B cell (primary cell): ENCODE data around the gene MARCHF3. TPM values are rescaled to one million over a fixed set of nuclear protein-coding genes. Genes with fewer than 3 reads are reported as not detected.

Experiments
- ATAC-seq: fragments of 200-7000 bp; cut with Tn5 transposase; one replicate; pipeline ENCODE4 v1.10.0; 2021; ENCODE audit warnings: low read depth, mild to moderate bottlenecking, moderate number of reproducible peaks, moderate library complexity
- CTCF ChIA-PET: fragments of 350-600 bp; sonication (Branson Sonifier 250); formaldehyde crosslinking; loops from one replicate; lab custom pipeline; 2021; ENCODE audit warnings: antibody characterized with exemption, inconsistent platforms; lab: Charles Lee
- POLR2A ChIA-PET: fragments of 350-600 bp; sonication (Branson Sonifier 250); formaldehyde crosslinking; loops from one replicate; lab custom pipeline; 2021; ENCODE audit warnings: antibody characterized with exemption; lab: Charles Lee
- DNase-seq: peaks from one replicate; pipeline ENCODE4 v3.0.0; 2013
- H2AFZ ChIP-seq: 2 replicates; pipeline ENCODE4 v1.6.1; 2012; ENCODE audit warnings: mild to moderate bottlenecking, low read depth, low read length; ENCODE audit not compliant: insufficient read depth, poor library complexity, severe bottlenecking
- H3K27ac ChIP-seq, 2 donors: 1 replicate in 1 of 2; 2 replicates in 1 of 2; pipeline ENCODE4 v1.5.1; 2012 to 2013; ENCODE audit warnings: low read length in 2 of 2, mild to moderate bottlenecking in 2 of 2, moderate library complexity in 1 of 2
- H3K27me3 ChIP-seq, 4 experiments: fragments of 200-600 bp in 1 of 4; sonication (generic) in 1 of 4; replicated peaks in 1 of 4; 1 replicate in 2 of 4; 2 replicates in 2 of 4; pipeline versions ENCODE4 v1.6.1 to v1.7.0; 2013 to 2016; ENCODE audit warnings: low read length in 3 of 4, mild to moderate bottlenecking in 2 of 4, mixed read lengths in 1 of 4, moderate library complexity in 1 of 4; ENCODE audit not compliant: insufficient read depth in 4 of 4, control insufficient read depth in 3 of 4; ENCODE audit errors: control extremely low read depth in 1 of 4
- H3K36me3 ChIP-seq, 2 experiments: replicated peaks in 1 of 2; 1 replicate in 1 of 2; 2 replicates in 1 of 2; pipeline versions ENCODE4 v1.6.1 to v1.7.1; 2013; ENCODE audit warnings: low read length in 1 of 2; ENCODE audit not compliant: insufficient read depth in 2 of 2, control insufficient read depth in 1 of 2; ENCODE audit errors: control extremely low read depth in 1 of 2, extremely low read depth in 1 of 2
- H3K4me1 ChIP-seq, 2 donors: fragments of 200-600 bp in 1 of 2; sonication (generic) in 1 of 2; 1 replicate in 1 of 2; 2 replicates in 1 of 2; pipeline versions ENCODE4 v1.5.1 to v1.6.1; 2013 to 2017; ENCODE audit warnings: low read length in 2 of 2; ENCODE audit not compliant: control insufficient read depth in 2 of 2, insufficient read depth in 2 of 2
- H3K4me2 ChIP-seq: replicated peaks from 2 replicates; pipeline ENCODE3; 2012; ENCODE audit warnings: mild to moderate bottlenecking, low read depth, low read length; ENCODE audit not compliant: poor library complexity, severe bottlenecking
- H3K4me3 ChIP-seq, 5 experiments: fragments of 200-600 bp in 1 of 5; sonication (generic) in 1 of 5; 1 replicate in 3 of 5; 2 replicates in 2 of 5; pipeline versions ENCODE4 v1.5.1 to v1.7.0; 2011 to 2016; ENCODE audit warnings: low read length in 4 of 5, mild to moderate bottlenecking in 4 of 5, low read depth in 2 of 5, control low read depth in 1 of 5, moderate library complexity in 1 of 5; ENCODE audit not compliant: insufficient read depth in 1 of 5; ENCODE audit errors: control extremely low read depth in 1 of 5, extremely low read depth in 1 of 5
- H3K79me2 ChIP-seq: fragments of 200-600 bp; sonication (generic); one replicate; pipeline ENCODE4 v1.6.0; 2016; ENCODE audit warnings: low read length; ENCODE audit not compliant: control insufficient read depth, insufficient read depth
- H3K9ac ChIP-seq: fragments of 200-600 bp; sonication (generic); 2 replicates; pipeline ENCODE4 v1.6.1; 2017; ENCODE audit warnings: mild to moderate bottlenecking, low read length, moderate library complexity
- H3K9me3 ChIP-seq, 3 donors: one replicate each; pipeline versions ENCODE4 v1.6.1 to v1.7.1; 2013; ENCODE audit warnings: low read length in 2 of 3; ENCODE audit not compliant: control insufficient read depth in 2 of 3, insufficient read depth in 1 of 3; ENCODE audit errors: control extremely low read depth in 1 of 3
- H4K20me1 ChIP-seq: 2 replicates; pipeline ENCODE4 v1.6.0; 2012; ENCODE audit warnings: mild to moderate bottlenecking, low read length; ENCODE audit not compliant: insufficient read depth, control insufficient read depth, poor library complexity, severe bottlenecking
- H3K27ac Mint-ChIP-seq: one replicate; pipeline ENCODE4 v1.8.0; 2021; ENCODE audit warnings: mixed read lengths
- H3K27me3 Mint-ChIP-seq: one replicate; pipeline ENCODE4 v1.8.0; 2021; ENCODE audit warnings: mixed read lengths
- H3K4me1 Mint-ChIP-seq: one replicate; pipeline ENCODE4 v1.8.0; 2021; ENCODE audit warnings: mixed read lengths
- H3K4me3 Mint-ChIP-seq: one replicate; pipeline ENCODE4 v1.8.0; 2021; ENCODE audit warnings: mixed read lengths
- H3K9me3 Mint-ChIP-seq: one replicate; pipeline ENCODE4 v1.8.0; 2022; ENCODE audit warnings: mixed read lengths; ENCODE audit not compliant: insufficient read depth
- EZH2 ChIP-seq: IDR thresholded peaks from 2 replicates; pipeline ENCODE4 v1.6.1; 2012; ENCODE audit warnings: borderline replicate concordance, low read depth, mild to moderate bottlenecking, moderate library complexity, low read length; ENCODE audit not compliant: insufficient read depth, poor library complexity, severe bottlenecking
- WGBS: methylation state at CpG from one replicate; pipeline ENCODE4 v1.1.5; 2013; ENCODE audit warnings: missing lambda C conversion rate; ENCODE audit not compliant: insufficient coverage; 5-methylcytosine and 5-hydroxymethylcytosine counted together
- intact Hi-C: fragments of 100-400 bp; cut with micrococcal nuclease; formaldehyde crosslinking; loops from one replicate; pipeline ENCODE4 v1.10.0; 2022
- polyA plus RNA-seq: library from polyadenylated mRNA; depleted of rRNA; stranded (reverse); fragments of >200 nt; gene quantifications from 2 replicates; pipeline ENCODE4 v1.2.3, GENCODE V29; 2012
- total RNA-seq, 2 donors: library from RNA; stranded (reverse); fragments of 120-200 nt in 1 of 2; gene quantifications; 1 replicate in 1 of 2; 2 replicates in 1 of 2; pipeline versions ENCODE4 v1.2.3 to v1.2.4, GENCODE V29; 2013 to 2022
- TF ChIP-seq, protein P1 (sequence below): fragments of 200-600 bp; IDR thresholded peaks from one replicate; pipeline ENCODE4 v1.8.0; 2022; ENCODE audit warnings: antibody characterized with exemption, mild to moderate bottlenecking

MARCHF3 gene
- total and polyA plus RNA-seq, 2 donors (not counting 1 experiment from before 2014, with no cell fraction given), result 31.6 to 35.0 TPM

DNA sequence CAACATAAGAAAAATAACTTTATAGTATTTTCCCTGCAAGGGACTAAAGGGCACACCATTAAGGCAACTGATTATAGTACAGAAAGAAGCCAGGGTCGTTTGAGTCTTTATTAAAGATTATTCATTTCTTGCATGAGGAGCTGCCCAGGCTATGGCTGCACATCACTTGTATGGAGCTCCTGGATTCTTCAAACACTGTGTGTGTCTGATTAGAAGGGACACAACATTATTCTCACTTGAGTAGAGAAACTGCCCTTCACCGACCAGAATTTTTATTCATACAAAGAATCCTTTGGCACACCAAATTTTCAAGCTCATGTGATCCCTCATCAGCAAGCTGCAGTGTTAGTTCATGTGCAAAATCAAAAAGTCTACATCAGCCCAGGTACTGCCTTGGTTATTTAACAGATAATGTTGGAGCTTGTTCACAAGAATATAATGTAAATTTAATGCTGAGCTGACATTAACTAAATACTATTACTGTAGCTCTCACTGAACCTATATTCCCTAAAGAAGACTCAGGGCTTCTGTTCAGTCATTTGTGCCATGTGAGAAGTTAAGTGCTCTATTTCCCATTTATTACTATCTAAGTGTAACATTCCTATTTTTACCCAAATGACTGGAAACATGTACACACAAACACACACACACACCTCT lies 33.0 kb upstream of the MARCHF3 start:
- peaks cover 8% of the 10 kb centered on the region for H3K79me2 ChIP-seq
- no peak overlapping the region for H3K27ac ChIP-seq
- no peak for ATAC-seq
- intact Hi-C loops, result no loop called here
- no peak overlapping the region for H3K4me2 ChIP-seq
- H3K9me3 Mint-ChIP-seq, result no peaks in the 10 kb centered on the region
- no CpG with 5 or more reads among the region's 2 CpGs for WGBS
- peaks cover 5 to 8% of the 10 kb centered on the region in 2 experiments for H3K36me3 ChIP-seq
- H3K4me3 ChIP-seq, result no peak overlapping the region
- no peak overlapping the region for H2AFZ ChIP-seq
- no peaks in the 10 kb centered on the region for H3K4me1 ChIP-seq
- H3K4me3 Mint-ChIP-seq, result no peak overlapping the region
- TF ChIP-seq, protein P1, sequence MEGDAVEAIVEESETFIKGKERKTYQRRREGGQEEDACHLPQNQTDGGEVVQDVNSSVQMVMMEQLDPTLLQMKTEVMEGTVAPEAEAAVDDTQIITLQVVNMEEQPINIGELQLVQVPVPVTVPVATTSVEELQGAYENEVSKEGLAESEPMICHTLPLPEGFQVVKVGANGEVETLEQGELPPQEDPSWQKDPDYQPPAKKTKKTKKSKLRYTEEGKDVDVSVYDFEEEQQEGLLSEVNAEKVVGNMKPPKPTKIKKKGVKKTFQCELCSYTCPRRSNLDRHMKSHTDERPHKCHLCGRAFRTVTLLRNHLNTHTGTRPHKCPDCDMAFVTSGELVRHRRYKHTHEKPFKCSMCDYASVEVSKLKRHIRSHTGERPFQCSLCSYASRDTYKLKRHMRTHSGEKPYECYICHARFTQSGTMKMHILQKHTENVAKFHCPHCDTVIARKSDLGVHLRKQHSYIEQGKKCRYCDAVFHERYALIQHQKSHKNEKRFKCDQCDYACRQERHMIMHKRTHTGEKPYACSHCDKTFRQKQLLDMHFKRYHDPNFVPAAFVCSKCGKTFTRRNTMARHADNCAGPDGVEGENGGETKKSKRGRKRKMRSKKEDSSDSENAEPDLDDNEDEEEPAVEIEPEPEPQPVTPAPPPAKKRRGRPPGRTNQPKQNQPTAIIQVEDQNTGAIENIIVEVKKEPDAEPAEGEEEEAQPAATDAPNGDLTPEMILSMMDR, result no peak
- no peak for TF ChIP-seq EZH2
- no peaks in the 10 kb centered on the region for H3K9me3 ChIP-seq
- no peak overlapping the region for H3K9ac ChIP-seq
- H3K27me3 Mint-ChIP-seq, result no peaks in the 10 kb centered on the region
- no peak for DNase-seq
- H3K27ac Mint-ChIP-seq, result no peak overlapping the region
- peaks cover 4% of the 10 kb centered on the region for H3K4me1 Mint-ChIP-seq
- ChIA-PET CTCF (no interaction called here), POLR2A (no interaction called here)
- H3K27me3 ChIP-seq, result no peaks in the 10 kb centered on the region
- H4K20me1 ChIP-seq, result no peaks in the 10 kb centered on the region

DNA sequence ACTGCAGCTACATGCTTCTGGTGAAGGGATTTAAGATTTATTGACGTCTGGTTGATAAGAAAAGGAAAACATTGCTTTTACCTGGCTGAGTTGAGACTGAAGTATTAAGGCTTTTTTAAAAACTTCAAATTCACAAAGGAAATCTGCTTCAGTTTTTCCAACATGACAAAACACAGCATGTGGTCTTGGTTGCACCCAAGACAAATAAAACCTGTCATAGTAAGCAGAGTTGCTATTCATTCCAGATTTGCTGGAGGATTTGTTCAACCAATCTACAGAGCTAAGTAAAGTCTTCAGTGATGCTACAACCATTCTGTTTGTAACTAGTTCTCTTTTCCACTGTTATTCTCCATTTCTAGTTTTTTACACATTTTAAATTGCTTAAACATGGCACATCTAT lies 31.6 kb upstream of the MARCHF3 start:
- Histone ChIP-seq H3K79me2 (peaks cover 8% of the 10 kb centered on the region), H3K4me1 (no peaks in the 10 kb centered on the region), H3K9me3 (no peaks in the 10 kb centered on the region), H3K4me2 (no peak overlapping the region), H3K4me3 (no peak overlapping the region), H3K36me3 (peaks cover 5 to 6% of the 10 kb centered on the region in 2 experiments), H2AFZ (no peak overlapping the region), H3K9ac (no peak overlapping the region), H3K27ac (no peak overlapping the region), H4K20me1 (no peaks in the 10 kb centered on the region), H3K27me3 (no peaks in the 10 kb centered on the region)
- ATAC-seq, result no peak
- H3K9me3 Mint-ChIP-seq, result no peaks in the 10 kb centered on the region
- WGBS, result no CpG with 5 or more reads among the region's 1 CpG
- POLR2A ChIA-PET, result no interaction called here
- no peak overlapping the region for H3K27ac Mint-ChIP-seq
- H3K4me1 Mint-ChIP-seq, result peaks cover 4% of the 10 kb centered on the region
- no peak for TF ChIP-seq EZH2
- TF ChIP-seq, protein P1, result no peak
- CTCF ChIA-PET, result interaction anchor here (1.3 kb wide), 1 partner anchor 11 kb away, joined by 3 read pairs; the partner anchor contains the start of gene C5orf63
- H3K27me3 Mint-ChIP-seq, result no peaks in the 10 kb centered on the region
- DNase-seq, result no peak
- intact Hi-C loops, result no loop called here
- no peak overlapping the region for H3K4me3 Mint-ChIP-seq
